Upper lobe of left lung (tissue), 4 donors: ENCODE data around the gene CHRNA4.

Experiments used
- POLR2A ChIP-seq, 4 donors: fragments of 450-650 bp; IDR thresholded peaks; one replicate each; pipeline ENCODE4 v1.5.1; 2016 to 2017; ENCODE audit warnings: antibody characterized with exemption in 4 of 4, mild to moderate bottlenecking in 2 of 4
- TF ChIP-seq, protein P1 (sequence below), 6 experiments: fragments of 450-650 bp in 4 of 6; fragments of 200-600 bp in 2 of 6; sonication (generic) in 2 of 6; IDR thresholded peaks; one replicate each; pipeline ENCODE4 v1.5.1; 2016 to 2019; ENCODE audit warnings: antibody characterized with exemption in 6 of 6

DNA sequence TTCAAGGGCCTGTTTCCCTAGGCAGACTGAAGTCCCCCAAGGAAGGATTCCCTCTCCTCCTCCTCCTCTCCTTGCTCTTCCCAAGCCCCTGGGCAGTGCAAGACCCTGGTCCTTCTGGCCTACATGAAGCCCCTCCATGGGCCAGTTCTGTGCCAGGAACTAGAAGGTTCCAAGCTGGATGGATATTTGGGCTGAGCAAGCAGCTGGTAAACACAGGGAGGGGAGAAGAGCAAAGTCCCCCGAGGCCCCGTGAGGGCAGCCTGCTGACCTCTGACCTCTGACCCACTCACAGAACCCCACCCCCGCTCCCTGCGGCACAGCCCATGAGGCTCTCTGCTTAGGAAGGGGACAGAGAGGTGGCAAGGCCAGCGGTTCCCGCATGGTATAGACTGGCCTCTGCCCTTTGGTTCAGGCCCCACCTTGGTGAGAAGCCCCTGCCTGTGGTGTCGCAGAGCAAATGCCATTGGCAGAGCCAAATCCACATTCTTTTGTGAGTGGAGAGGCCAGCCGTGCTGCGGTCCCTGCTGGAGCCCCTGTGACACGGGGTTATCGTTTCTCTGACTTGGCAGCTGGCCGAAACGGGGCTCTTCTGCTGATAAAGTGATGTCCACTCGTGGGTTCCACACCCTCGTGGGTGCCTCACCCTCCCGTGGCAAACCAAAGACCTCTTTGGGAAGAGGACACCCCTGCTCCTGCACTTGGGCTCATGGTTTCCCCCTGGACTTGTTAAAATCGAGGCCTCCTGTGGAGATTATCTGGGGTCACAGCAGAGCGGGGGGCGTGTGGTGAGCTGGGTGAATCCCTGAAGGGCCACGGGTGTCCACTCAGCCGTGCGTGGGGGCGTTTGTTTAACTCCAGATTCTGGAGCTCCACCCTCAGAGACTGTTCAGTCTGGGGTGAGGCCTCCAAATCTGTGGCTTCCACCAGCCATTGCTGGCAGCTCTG, 2.1 kb upstream of the CHRNA4 start:
- TF ChIP-seq, protein P1, sequence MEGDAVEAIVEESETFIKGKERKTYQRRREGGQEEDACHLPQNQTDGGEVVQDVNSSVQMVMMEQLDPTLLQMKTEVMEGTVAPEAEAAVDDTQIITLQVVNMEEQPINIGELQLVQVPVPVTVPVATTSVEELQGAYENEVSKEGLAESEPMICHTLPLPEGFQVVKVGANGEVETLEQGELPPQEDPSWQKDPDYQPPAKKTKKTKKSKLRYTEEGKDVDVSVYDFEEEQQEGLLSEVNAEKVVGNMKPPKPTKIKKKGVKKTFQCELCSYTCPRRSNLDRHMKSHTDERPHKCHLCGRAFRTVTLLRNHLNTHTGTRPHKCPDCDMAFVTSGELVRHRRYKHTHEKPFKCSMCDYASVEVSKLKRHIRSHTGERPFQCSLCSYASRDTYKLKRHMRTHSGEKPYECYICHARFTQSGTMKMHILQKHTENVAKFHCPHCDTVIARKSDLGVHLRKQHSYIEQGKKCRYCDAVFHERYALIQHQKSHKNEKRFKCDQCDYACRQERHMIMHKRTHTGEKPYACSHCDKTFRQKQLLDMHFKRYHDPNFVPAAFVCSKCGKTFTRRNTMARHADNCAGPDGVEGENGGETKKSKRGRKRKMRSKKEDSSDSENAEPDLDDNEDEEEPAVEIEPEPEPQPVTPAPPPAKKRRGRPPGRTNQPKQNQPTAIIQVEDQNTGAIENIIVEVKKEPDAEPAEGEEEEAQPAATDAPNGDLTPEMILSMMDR (IDR thresholded peaks at IDR 0.05) = no peak
- no peak for TF ChIP-seq POLR2A (IDR thresholded peaks at IDR 0.05)
